Measurements from ENCODE around the gene SSX2B.
"Not testable (repeated sequence)": the region's sequence is repeated elsewhere in the genome, so short reads cannot be mapped to it uniquely, and the experiment has no call there.

GRCh38 chrX:52804876-52805275 is 53.8 kb downstream of the SSX2B start:
- TF ChIP-seq CTCF, POLR2AphosphoS5 (IDR thresholded peaks at IDR 0.05): not testable (repeated sequence)
